Activated CD4-positive, alpha-beta T cell treated with anti-CD3 and anti-CD28 coated beads, Interleukin-2, Interleukin-4, amounts not matched to agents 100 ng/mL and 50 ng/mL, durations not matched to agents 16 hours and 8 hours (primary cell): Measurements from ENCODE around the gene ANGPTL1.

Experiments
- DNase-seq: peaks from one replicate; pipeline ENCODE4 v3.0.0-alpha.2; 2020; ENCODE audit warnings: low spot score

ANGPTL1 gene, protein sequence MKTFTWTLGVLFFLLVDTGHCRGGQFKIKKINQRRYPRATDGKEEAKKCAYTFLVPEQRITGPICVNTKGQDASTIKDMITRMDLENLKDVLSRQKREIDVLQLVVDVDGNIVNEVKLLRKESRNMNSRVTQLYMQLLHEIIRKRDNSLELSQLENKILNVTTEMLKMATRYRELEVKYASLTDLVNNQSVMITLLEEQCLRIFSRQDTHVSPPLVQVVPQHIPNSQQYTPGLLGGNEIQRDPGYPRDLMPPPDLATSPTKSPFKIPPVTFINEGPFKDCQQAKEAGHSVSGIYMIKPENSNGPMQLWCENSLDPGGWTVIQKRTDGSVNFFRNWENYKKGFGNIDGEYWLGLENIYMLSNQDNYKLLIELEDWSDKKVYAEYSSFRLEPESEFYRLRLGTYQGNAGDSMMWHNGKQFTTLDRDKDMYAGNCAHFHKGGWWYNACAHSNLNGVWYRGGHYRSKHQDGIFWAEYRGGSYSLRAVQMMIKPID

DNA sequence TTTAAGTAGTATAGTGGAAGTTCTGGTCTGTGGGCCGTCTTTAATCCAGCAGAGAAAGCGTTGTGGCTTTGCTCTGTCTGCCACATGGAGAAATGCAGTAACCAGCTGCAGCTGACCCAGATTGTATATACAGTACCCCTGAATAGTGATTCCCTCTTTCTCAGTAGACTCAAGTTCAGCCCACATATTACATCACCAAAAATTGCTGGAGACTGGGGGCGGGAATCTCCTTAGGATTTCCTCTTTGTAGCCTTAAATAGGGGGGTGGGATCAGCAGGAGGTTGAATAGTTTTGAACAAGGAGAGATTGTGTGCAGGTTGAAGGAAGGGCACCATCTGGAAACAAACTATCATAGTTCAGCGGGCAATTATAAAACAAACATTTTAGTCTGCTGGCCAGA is at the start of gene ANGPTL1:
Gene ANGPTL1, minus strand, starts transcription at position 134 of the 400 bp plus-strand sequence. CDS start 5,301 bp downstream, outside the sequence.
- no peak for DNase-seq

DNA sequence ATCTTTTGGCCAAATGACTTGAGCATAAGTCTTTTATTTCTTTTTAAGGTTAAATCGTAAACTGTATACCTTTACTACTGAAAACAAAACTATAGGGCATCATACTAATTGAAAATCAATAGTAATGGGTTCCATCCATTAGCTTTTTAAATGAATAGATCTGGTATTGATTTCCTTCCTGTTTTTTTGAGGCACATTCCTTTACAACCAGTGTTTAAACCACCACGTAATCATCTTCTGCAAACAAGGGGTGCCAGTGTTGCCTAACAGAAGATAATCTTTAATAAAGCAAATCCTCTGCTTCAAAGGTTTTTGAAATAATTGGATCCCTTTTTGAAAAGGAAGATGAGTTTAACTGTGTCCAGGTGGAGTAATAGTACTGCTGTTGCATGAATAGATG is 48.7 kb upstream of the ANGPTL1 start:
- DNase-seq: no peak

DNA sequence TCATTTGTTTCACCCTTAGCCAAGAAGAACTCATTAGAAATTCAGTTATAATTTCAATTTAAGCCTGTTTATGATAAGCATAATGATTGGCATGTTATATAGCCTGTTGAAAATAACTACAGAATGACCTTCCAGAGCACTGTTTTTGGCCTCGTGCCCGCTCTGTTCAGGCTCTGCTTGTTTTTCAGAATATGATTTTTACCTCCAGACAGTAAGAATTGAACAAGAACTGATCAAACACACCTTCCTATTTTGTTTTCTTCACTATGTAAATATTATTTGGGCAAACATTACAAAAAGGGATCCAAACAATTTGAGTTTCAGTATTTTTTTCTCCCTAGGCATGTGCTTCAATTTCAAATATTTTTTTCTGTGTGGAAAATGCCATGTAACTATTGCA is 48.1 kb upstream of the ANGPTL1 start:
- DNase-seq: no peak

DNA sequence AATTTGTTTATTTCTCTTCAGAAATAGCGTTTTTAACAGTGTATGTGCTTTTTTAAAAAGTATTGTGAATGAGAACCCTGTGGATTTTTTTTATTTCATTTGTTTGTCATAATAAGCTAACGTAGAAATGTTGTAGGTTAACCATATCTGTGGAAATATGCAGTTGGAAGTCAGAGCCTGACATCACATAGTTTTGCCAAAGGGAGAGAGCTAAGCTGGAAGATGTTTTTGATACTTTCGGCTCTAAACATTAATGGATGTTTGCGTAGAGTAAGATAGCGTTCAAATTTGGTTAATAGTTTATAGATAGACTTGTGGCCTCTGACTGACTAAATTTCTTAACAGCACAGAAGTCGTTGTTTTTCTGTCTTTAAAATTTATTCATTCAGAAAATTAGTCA is 47.4 kb upstream of the ANGPTL1 start:
- DNase-seq: no peak

DNA sequence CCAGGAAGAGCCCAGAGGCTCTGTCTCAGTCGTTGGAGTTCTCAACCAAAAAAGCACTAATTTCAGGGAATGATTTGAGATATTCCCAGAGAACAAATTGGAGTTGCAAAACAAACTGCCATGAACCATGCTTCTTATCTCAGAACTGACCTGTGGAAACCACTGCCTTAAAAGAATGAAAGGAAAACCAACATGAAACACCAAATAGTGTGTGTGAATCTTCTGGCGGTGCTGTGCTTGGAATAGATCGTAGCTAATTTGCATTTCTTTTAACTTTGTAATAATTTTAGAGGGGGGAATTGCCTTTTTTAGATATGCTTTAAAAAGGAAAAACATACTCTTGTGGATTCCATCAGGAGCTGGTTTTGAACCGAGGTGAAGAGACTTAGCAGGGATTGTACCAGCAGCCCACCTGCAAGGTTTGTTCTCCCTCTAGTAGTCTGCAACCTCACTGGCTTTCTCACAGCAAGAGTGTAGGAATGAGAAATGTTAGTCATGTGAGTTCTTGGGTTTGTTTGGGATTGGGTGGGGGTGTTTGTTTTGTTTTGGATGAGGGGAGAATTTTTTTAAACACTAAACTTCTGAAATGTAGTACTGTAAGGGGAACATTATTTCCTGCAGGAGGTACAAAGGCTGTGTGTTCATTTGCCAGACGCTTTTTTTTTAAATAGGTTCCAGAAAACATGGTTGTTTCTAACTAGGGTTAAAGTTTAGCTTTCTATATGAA is 45.7 kb upstream of the ANGPTL1 start:
- DNase-seq: no peak

DNA sequence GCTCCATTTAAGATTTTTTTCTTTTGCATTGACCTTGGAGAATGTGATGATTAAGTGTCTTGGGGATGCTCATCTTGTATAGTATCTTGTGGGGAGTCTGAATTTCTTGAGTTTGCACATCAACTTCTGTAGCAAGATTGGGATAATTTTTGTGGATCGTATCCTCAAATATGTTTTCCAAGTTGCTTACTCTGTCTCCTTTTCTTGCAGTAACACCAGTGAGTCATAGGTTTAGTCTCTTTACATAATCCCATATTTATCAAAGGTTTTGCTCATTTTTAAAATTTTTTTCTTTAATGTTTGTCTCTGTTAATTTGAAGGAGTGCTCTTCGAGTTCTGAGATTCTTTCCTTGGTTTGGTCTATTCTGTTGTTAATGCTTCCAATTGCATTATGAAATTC is 41.7 kb upstream of the ANGPTL1 start:
- no peak for DNase-seq

DNA sequence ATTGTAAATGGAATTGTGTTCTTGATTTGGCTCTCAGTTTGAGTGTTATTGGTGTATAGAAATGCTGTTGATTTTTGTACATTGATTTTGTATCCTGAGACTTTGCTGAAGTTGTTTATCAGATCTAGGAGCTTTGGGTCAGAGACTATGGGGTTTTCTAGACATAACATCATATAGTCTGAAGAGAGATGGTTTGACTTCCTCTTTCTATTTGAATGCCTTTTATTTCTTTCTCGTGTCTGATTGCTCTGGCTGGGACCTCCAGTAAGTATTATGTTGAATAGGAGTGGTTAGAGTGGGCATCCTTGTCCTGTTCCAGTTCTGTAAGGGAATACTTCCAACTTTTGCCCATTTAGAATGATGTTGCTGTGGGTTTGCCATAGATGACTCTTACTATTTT is 39.1 kb upstream of the ANGPTL1 start:
- no peak for DNase-seq

DNA sequence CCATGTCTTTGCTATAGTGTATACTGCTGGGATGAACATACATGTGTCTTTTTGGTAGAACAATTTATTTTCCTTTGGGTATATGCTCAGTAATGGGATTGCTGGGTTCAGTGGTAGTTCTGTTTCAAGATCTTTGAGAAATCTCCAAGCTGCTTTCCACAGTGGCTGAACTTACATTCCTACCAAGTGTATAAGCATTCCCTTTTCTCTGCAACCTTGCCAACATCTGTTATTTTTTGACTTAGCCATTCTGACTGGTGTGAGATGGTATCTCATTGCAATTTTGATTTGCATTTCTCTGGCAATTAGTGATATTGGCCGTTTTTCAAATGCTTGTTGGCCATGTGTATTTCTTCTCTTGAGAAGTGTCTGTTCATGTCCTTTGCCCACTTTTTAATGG is 37.5 kb upstream of the ANGPTL1 start:
- no peak for DNase-seq

DNA sequence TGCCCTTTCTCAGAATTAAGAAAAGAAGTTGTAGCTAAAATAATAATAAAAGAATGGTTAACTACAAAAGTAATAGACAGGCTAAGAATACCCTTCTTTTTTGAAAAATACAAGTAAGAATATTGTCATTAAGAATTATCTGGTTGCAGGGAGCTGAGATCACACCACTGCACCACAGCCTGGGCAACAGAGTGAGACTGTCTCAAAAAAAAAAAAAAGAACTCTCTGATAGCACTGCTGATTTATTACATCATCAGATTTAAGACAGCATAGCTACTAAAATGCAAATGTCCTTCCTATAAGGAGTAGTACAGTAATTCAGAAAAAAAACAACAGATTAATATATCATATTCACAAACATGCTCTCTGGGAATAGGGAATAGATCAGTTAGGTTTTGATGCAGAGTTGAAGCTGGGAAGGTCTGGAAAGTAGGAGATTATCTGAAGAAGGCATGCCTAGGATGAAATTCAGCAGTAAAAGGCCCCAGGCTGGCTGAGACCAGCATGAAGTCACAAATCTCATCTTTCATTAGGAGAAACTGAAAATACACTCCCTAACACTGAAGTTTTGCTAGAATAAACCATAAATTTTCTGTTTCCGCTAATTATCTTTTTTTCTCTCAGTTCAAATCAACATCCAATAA is 30.7 kb upstream of the ANGPTL1 start:
- no peak for DNase-seq

DNA sequence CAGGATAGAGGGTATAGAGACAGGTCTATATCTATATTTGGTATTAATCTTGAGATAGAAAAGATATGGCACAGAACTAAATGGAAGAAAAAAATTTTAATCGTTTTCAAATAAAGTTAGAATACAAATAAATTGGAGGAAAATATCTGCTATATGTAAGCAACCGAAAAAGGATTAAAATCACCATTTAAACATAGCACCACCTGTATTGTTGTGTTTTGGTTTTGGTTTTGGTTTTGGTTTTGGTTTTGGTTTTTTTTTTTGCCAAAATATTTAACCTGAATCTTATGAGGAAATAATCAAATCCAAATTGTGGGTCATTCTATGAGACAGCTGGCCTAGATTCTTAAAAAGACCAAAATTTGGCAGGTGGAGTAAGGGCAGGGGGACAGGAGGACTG is 28.5 kb upstream of the ANGPTL1 start:
- DNase-seq: no peak

DNA sequence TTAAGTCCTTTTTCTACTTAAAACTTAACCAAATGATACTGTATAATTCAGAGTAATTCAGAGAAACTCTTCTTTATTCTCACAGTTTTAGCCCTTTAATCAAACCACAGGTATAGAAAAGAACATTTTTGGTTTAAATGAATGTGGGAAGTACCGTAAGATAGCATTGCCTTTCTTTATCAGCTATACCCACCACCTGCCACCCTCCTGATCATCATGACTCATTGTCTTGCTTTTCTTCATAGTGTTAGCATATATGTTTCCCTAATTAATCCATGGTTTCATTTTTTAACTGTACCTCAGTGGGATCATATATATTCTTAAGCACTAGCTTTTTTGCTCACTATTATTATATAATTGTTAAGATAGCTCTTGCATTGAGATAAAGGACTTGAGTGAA is 27.5 kb upstream of the ANGPTL1 start:
- no peak for DNase-seq

DNA sequence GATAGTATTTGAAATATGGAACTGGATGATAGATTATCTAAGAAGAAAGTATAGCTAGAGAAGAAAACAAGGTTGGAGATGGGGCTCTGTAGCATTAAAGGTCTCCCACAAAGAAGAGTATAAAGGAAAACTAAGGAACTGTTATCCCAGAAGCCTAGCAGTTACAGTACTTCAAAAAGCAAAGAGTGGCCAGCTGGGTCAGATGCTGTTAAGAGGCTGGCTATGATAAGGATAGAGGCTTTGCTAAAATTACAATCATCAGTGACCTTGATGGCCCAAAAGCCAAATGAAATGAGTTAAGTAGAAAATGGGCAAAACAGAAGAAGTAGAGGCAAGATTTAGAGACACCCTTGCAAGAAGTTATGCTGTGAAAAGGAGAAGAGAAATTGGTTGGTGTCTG is 25.1 kb upstream of the ANGPTL1 start:
- DNase-seq: no peak

DNA sequence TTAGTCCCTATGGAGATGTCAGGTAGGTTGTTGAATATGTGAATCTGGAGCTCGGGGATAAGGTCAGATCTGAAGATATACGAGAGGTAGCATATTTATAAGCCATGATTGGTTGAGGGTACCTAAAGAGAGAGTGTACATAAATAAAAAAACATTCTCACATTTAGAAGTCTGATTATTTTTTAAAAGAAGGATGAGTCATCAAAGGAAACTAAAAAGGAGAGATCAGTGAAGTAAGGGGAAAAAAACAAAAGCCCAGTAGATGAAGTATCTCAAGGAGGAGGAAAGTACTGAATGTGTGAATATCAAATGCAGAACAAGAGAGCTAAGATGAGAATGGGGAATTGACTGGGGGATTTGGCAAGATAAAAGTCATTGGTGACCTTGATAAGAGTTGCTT is 15.7 kb upstream of the ANGPTL1 start:
- DNase-seq: no peak

DNA sequence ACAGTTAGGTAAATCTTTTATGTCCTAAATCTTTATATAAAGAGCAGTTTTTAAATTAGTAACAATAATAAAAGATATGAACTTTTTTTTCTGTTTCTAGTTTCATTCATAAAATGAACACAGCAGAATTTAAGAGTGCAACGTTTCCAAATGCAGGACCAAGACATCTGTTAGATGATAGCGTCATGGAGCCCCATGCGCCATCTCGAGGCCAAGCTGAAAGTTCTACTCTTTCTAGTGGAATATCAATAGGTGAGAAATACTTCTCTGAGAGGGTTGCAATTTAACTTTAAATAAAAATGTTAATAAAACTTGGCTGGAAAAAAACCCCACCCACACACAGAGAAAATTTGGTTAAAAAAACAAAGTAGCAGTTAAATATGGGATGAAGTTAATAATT is 15.0 kb upstream of the ANGPTL1 start:
- no peak for DNase-seq

DNA sequence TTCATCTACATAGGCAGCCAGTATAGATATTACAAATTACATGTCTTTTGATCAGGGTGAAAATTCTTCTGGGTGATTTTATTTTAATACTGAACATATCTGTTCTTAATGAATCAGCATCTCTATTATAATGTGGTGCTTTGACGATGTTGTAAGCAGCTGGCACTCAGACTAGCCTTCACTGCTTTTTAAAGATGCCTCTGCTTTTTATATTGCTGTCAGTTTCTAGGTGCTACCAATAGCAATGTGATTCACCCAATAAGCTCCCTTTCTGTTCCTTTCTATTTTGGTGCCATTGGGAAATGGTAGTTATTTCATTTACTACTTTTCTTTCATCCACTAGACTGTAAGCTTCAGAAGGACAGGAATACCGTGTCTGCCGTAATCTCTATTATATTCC is 11.1 kb upstream of the ANGPTL1 start:
- no peak for DNase-seq

DNA sequence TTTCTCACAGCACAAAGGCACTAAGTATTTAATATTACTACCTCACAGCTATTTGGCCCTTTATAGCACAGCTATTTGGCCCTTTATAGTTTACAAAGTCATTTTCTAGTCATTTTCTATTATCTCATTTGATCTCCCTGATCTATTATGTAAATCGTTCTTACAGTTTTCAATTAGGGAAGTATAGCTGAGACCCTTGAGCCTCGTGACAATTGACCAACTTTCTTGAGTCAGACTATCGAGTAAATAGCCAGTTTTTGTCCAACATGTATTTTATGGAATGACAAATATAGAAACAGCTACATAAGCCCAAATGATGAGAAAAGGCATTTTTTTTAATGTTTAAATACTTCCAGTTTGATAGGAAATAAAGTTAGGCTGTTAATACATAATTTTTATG is 7.0 kb upstream of the ANGPTL1 start:
- no peak for DNase-seq

DNA sequence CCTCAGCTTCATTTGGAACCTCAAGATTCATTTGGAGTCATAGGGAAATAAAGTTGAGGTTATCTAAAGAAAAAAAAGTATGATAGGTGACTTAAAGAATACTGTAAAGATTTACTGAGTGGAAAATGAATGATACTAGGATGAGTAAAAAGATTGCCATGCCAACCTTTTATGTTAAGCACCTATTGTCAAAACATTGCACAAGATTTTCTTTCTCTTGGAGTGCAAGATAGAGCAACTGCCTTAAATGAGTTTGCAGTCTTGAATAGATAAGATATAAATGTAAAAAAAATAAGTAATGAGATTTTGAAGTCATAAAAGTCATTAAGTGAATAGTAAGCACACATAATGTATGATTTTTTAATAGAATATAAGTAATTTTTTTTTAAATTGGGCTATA is 5.1 kb upstream of the ANGPTL1 start:
- DNase-seq: no peak

DNA sequence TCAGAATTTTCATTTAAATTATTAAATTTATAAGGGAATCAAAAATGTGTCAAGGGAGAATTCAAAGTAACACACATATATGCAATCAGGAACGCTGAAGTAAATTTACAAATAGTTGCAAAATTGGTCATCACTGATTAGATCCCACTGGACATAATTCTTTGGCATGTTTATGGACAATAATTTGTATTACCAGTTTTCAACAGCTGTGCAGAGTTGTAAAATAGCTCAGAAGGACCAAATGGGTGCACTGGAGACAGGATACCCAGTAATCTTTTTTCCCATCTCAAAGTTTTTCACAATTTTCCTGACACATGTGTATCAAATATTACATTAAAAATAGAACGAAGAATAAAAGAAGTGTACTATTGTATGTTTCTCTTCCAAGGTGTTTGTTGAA is 4.1 kb upstream of the ANGPTL1 start:
- DNase-seq: no peak

DNA sequence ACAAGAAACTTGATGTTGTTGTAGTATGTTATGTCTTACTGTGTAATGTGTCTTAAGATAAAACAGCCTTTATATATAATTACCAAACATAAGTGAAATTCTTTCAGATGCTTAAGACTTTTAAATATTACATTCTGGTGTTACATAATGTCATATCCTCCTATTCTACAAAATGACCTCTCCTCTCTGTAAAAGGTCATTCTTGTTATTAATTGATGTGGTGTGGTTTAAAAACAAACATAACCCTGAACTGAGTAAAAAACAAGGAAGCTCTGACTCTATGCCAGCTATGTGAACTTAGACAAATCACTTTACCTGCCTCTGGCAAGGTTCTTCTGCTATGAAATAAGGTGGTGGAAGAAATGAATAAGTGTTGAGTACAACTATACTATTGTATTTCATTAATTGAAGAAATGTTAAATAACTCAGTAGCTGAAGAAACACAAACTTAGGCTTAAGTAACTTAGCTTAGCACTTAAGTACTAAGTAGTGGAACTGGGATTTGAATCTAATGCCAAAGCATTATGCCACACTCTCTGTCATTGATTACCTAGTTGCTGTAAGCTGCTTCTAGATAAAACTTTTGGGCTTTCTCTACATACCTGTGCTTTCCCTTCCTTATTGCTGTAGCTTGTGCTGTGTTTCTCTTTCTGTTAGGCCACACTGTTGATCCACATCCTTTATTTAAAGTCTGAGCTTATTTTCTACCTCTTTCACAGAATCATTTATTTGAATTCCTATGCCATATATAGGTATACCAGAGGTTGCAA is 859 bp upstream of the ANGPTL1 start:
- DNase-seq: no peak

DNA sequence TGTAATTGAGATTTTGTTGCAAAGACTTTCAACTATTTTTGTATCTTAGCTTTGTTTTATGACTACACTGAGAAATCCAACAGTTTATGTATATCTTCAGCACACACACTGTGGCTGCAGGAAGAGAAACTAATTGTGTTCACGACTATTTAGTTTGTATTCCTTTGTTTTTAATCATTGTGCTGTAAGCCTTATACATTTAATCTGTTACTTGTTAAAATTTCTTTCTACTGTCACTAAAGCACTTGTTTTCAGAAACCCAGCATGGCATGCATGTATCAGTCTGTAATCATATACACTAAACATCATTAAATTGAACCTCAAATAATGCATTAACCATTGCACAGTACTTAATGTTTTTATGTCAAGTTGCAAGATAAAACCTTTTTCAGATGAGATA is 656 bp downstream of the ANGPTL1 start:
- no peak for DNase-seq

DNA sequence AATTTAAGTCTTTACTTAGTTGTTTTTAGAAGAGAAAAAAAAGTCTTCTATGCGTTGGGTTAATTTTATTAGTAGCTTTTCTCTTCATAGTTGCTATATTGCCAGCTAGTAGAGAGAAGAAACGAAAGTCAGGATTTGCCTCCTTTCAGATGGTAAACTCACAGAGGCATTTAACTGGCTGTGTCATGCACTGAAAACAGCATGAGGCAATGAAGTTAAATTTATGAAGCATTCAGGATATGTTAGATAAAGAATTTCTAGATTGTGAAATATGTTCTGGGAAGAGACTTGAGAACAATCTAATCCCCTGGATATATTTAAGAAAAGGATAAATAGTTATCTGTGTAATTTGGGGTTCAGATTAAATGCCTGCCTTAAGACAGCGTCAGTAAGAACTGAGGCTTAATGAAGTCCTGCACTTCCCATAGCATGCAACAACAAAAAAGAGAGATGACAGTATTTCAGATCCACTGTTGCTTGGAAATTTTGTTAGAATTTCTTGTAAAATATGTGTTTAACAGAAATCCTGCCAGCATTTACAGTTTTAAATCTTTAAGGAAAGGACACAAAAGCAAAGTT is 1.7 kb downstream of the ANGPTL1 start:
- no peak for DNase-seq

DNA sequence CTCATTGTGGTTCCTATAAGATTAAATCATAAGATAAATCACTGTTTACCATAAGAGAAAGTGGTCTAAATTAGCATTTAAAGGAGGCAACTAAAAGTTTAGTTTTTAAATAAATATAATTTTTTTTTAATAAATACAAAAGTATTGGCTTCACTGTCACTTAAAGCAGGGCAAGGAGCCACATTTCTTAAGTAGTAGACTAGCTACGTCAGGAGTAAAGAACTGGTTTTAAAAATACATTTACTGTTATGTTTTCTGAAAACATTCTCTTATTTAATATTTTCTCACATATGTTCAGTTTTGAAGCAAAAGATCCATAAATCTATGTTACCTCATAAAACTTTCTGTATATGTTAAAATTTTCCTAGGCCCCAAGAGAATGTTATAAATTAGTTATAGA is 2.2 kb downstream of the ANGPTL1 start:
- DNase-seq: no peak
